Thyroid gland (tissue), 4 donors: ENCODE measurements around the gene RCCD1. TPM values are rescaled to one million over a fixed set of nuclear protein-coding genes. Genes with fewer than 3 reads are reported as not detected.

Source experiments
- DNase-seq, 2 donors: peaks; one replicate each; pipeline ENCODE4 v3.0.0-alpha.2; 2019
- H3K27ac ChIP-seq, 3 donors: fragments of 200-600 bp; sonication (generic); 1 replicate in 2 of 3; 2 replicates in 1 of 3; pipeline ENCODE4 v1.5.1; 2016 to 2019; ENCODE audit warnings: mild to moderate bottlenecking in 1 of 3, moderate library complexity in 1 of 3
- H3K27me3 ChIP-seq: fragments of 200-600 bp; sonication (generic); one replicate; pipeline ENCODE4 v1.5.1; 2019
- H3K36me3 ChIP-seq, 2 donors: fragments of 200-600 bp; sonication (generic); one replicate each; pipeline ENCODE4 v1.5.1; 2016 to 2019
- H3K4me1 ChIP-seq, 2 donors: fragments of 200-600 bp; sonication (generic); one replicate each; pipeline ENCODE4 v1.5.1; 2017 to 2019
- H3K4me3 ChIP-seq, 3 donors: fragments of 200-600 bp; sonication (generic); replicated peaks in 1 of 3; 1 replicate in 2 of 3; 2 replicates in 1 of 3; pipeline ENCODE4 v1.5.1; 2016; ENCODE audit warnings: mild to moderate bottlenecking in 1 of 3
- H3K9me3 ChIP-seq: fragments of 200-600 bp; sonication (generic); one replicate; pipeline ENCODE4 v1.5.1; 2017
- CTCF ChIP-seq, 6 experiments: fragments of 200-600 bp in 3 of 6; fragments of 450-650 bp in 3 of 6; sonication (generic) in 3 of 6; IDR thresholded peaks; one replicate each; pipeline ENCODE4 v1.5.1; 2016 to 2019; ENCODE audit warnings: antibody characterized with exemption in 6 of 6, mild to moderate bottlenecking in 2 of 6, inconsistent platforms in 1 of 6, moderate library complexity in 1 of 6
- POLR2A ChIP-seq, 2 donors: fragments of 450-650 bp; IDR thresholded peaks; one replicate each; pipeline ENCODE4 v1.6.1; 2017; ENCODE audit warnings: antibody characterized with exemption in 2 of 2, mild to moderate bottlenecking in 2 of 2, moderate library complexity in 1 of 2
- WGBS, 2 donors: methylation state at CpG; one replicate each; pipeline ENCODE4 v1.1.5; 2017; 5-methylcytosine and 5-hydroxymethylcytosine counted together
- intact Hi-C: fragments of 100-400 bp; cut with DNase I; formaldehyde crosslinking; loops from one replicate; pipeline ENCODE4 v1.15.1; 2023
- total RNA-seq, 4 donors: library from RNA; depleted of rRNA; stranded (reverse); fragments of >200 nt; gene quantifications; one replicate each; pipeline ENCODE4 v1.2.3, GENCODE V29; 2016

RCCD1 gene
- 10 to 100 TPM in 2 of 4 donors, 1 to 10 TPM in 2; 7.6 to 15.2 (median 9.9) TPM for total RNA-seq

- TF ChIP-seq POLR2A (IDR thresholded peaks at IDR 0.05): peak in 1 of 2 donors; percentile 51
- no peak for TF ChIP-seq CTCF (IDR thresholded peaks at IDR 0.05)
- intact Hi-C loops: loop anchor here (2.0 to 5.0 kb wide), 3 partner anchors 40 to 317 kb away; partner anchors contain the start of gene PRC1
- H3K9me3 ChIP-seq: no peaks in the 10 kb centered on the region
- H3K4me3 ChIP-seq: peak within 1 kb of the TSS; percentile 36 to 89 (median 78)
- H3K27ac ChIP-seq: peak within 1 kb of the TSS; percentile 50 to 69 (median 54)
- H3K36me3 ChIP-seq: peaks cover 18 to 23% of the 10 kb centered on the region in 2 donors
- H3K4me1 ChIP-seq: peaks cover 21 to 22% of the 10 kb centered on the region in 2 donors
- peak; percentile 95 to 96 for DNase-seq
- H3K27me3 ChIP-seq: no peaks in the 10 kb centered on the region
- WGBS, 2 donors: 1 to 3% methylated on average over 21 to 38 of the region's 69 CpGs
Measured at GRCh38 chr15:90954712-90955623, at the start of gene RCCD1. RCCD1 (plus strand) TSS chr15:90954884; CDS start chr15:90956735, 1,851 bp downstream.

- DNase-seq: no peak
- no peaks in the 10 kb centered on the region for H3K27me3 ChIP-seq
- WGBS, 2 donors: 94 to 97% methylated on average over 11 to 21 of the region's 28 CpGs
- intact Hi-C loops: no loop called here
- TF ChIP-seq POLR2A (IDR thresholded peaks at IDR 0.05) (no peak), CTCF (IDR thresholded peaks at IDR 0.05) (no peak)
- H3K9me3 ChIP-seq: no peaks in the 10 kb centered on the region
- H3K4me1 ChIP-seq: peaks cover 12 to 15% of the 10 kb centered on the region in 2 donors
- no peak overlapping the region for H3K4me3 ChIP-seq
- H3K27ac ChIP-seq: no peak overlapping the region
- peaks cover 42 to 46% of the 10 kb centered on the region in 2 donors for H3K36me3 ChIP-seq
Measured at GRCh38 chr15:90905306-90906180, 49.1 kb upstream of the RCCD1 start.

GRCh38 chr15:90906181-90906849 lies 48.4 kb upstream of the RCCD1 start:
- Histone ChIP-seq H3K9me3 (no peaks in the 10 kb centered on the region), H3K27ac (no peak overlapping the region), H3K27me3 (no peaks in the 10 kb centered on the region), H3K4me1 (peaks cover 12 to 15% of the 10 kb centered on the region in 2 donors), H3K36me3 (peaks cover 49 to 54% of the 10 kb centered on the region in 2 donors), H3K4me3 (no peak overlapping the region)
- TF ChIP-seq CTCF (IDR thresholded peaks at IDR 0.05): no peak
- TF ChIP-seq POLR2A (IDR thresholded peaks at IDR 0.05): no peak
- intact Hi-C loops: no loop called here
- WGBS, 2 donors: 91 to 95% methylated on average over 10 to 11 of the region's 11 CpGs
- no peak for DNase-seq

GRCh38 chr15:90907051-90907660 lies 47.5 kb upstream of the RCCD1 start:
- TF ChIP-seq POLR2A (IDR thresholded peaks at IDR 0.05): no peak
- no peak for TF ChIP-seq CTCF (IDR thresholded peaks at IDR 0.05)
- Histone ChIP-seq H3K4me1 (peaks cover 7 to 9% of the 10 kb centered on the region in 2 donors), H3K36me3 (peaks cover 58 to 63% of the 10 kb centered on the region in 2 donors), H3K27ac (no peak overlapping the region), H3K4me3 (no peak overlapping the region), H3K9me3 (no peaks in the 10 kb centered on the region), H3K27me3 (no peaks in the 10 kb centered on the region)
- no peak for DNase-seq
- intact Hi-C loops: no loop called here
- 85 to 100% methylated on average over 10 to 15 of the region's 15 CpGs for WGBS, 2 donors
